ENCODE results near the gene DCDC2C.

The DCDC2C gene

DNA sequence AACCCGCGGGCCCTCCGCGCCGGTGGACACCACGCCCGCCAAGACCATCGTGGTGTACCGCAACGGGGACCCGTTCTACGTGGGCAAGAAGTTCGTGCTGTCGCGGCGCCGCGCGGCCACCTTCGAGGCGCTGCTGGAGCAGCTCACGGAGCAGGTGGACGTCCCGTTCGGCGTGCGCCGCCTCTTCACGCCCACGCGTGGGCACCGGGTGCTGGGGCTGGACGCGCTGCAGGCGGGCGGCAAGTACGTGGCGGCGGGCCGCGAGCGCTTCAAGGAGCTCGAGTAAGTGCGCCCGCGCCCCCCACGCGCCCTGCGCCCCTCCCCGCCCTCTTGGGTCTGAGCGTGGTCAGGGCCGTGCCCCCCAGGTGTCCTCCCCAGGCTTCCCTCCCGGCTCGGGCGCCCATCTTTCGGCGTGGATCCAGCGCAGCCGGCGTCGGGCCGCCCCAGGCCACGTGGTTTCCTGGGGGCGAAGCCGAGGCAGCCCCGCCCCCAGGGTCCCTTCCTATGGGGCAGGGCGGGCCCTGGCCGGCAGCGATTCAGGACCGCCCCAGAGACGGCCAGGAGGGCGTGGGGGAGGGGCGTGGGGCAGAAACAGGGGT is 481 bp downstream of the DCDC2C start:
- Histone ChIP-seq H3K4me1 (ENCODE audit: control insufficient read depth, insufficient read depth, low read length) (no peaks in the 10 kb centered on the region), H3K9ac (ENCODE audit: low read length) (no peak overlapping the region), H3K4me3 (ENCODE audit: low read length) (no peak overlapping the region), H3K27me3 (ENCODE audit: control insufficient read depth, insufficient read depth, low read length) (peaks cover 3% of the 10 kb centered on the region), H3K36me3 (ENCODE audit: control insufficient read depth, insufficient read depth, low read length) (no peaks in the 10 kb centered on the region), H3K27ac (ENCODE audit: low read depth, low read length) (no peak overlapping the region)

GRCh38 chr2:3704692-3705091 is 1.3 kb downstream of the DCDC2C start:
- no peak overlapping the region for H3K27ac ChIP-seq (ENCODE audit: low read depth, low read length)
- no peak overlapping the region for H3K4me3 ChIP-seq (ENCODE audit: low read length)
- no peak overlapping the region for H3K9ac ChIP-seq (ENCODE audit: low read length)
- no peaks in the 10 kb centered on the region for H3K4me1 ChIP-seq (ENCODE audit: control insufficient read depth, insufficient read depth, low read length)
- H3K27me3 ChIP-seq (ENCODE audit: control insufficient read depth, insufficient read depth, low read length): peaks cover 3% of the 10 kb centered on the region
- H3K36me3 ChIP-seq (ENCODE audit: control insufficient read depth, insufficient read depth, low read length): no peaks in the 10 kb centered on the region

DNA sequence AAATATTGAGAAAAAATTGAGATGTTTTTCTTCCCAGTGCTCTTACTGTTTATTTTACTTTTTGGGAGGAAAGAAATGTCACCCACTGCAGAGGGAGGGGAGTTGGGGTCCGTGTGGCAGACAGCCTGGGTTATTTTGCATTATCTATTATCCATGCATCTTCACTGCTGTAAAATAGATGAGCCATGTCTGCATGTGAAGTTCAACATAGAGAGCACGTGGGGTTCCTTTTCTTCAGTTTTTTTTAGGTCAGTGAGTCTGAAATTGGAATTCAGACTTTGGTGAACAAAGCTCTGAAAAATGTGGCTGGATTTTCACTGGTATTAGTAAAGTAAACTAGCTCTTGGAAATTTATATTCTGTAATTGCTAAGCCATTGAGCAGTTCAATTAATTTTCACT is 2.4 kb downstream of the DCDC2C start:
- H3K36me3 ChIP-seq (ENCODE audit: control insufficient read depth, insufficient read depth, low read length): no peaks in the 10 kb centered on the region
- no peak overlapping the region for H3K4me3 ChIP-seq (ENCODE audit: low read length)
- no peak overlapping the region for H3K9ac ChIP-seq (ENCODE audit: low read length)
- H3K27me3 ChIP-seq (ENCODE audit: control insufficient read depth, insufficient read depth, low read length): peaks cover 3% of the 10 kb centered on the region
- H3K4me1 ChIP-seq (ENCODE audit: control insufficient read depth, insufficient read depth, low read length): no peaks in the 10 kb centered on the region
- no peak overlapping the region for H3K27ac ChIP-seq (ENCODE audit: low read depth, low read length)

DNA sequence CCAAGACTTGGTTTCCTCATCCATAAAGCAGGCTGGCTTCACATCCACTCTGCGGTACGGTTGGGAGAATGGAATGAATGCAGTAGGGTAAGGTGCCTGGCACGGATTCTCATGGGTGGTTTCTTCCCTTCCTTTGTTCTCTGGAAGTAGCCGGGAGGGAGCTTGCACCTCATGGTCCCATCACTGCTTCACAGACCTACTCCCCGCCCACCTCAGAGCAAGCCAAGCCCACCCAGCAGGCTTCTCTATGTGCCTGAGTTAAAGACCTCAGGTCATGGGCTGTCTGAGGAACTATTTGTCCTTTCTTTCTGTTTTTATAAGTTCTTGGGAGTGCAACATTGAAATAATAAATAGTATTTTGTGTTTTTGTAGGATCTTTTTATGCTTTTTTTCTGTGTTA is 3.5 kb downstream of the DCDC2C start:
- Histone ChIP-seq H3K9ac (ENCODE audit: low read length) (no peak overlapping the region), H3K36me3 (ENCODE audit: control insufficient read depth, insufficient read depth, low read length) (no peaks in the 10 kb centered on the region), H3K4me3 (ENCODE audit: low read length) (no peak overlapping the region), H3K27me3 (ENCODE audit: control insufficient read depth, insufficient read depth, low read length) (peaks cover 3% of the 10 kb centered on the region), H3K4me1 (ENCODE audit: control insufficient read depth, insufficient read depth, low read length) (no peaks in the 10 kb centered on the region), H3K27ac (ENCODE audit: low read depth, low read length) (no peak overlapping the region)

DNA sequence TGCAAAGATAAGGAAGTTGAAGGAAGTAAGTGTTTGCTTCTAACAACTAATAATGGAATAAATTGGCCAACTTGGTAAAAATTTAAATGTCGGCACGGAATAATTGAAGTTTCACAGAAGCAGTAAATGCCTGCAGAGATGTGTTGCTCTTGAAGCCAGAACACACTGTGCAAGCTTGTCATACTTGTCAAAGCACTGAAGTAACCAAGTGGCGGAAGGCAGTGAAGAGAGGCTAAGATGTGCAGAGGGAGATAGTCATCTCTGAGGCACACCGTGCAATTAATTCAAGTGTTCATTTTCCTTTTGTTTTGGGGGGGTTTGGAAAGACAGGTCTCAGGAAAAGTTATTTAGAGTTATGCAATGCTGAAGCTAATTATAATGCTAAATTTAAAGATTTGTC is 5.2 kb downstream of the DCDC2C start:
- H3K36me3 ChIP-seq (ENCODE audit: control insufficient read depth, insufficient read depth, low read length): no peaks in the 10 kb centered on the region
- H3K27ac ChIP-seq (ENCODE audit: low read depth, low read length): no peak overlapping the region
- H3K27me3 ChIP-seq (ENCODE audit: control insufficient read depth, insufficient read depth, low read length): peaks cover 3% of the 10 kb centered on the region
- H3K4me3 ChIP-seq (ENCODE audit: low read length): no peak overlapping the region
- H3K4me1 ChIP-seq (ENCODE audit: control insufficient read depth, insufficient read depth, low read length): no peaks in the 10 kb centered on the region
- no peak overlapping the region for H3K9ac ChIP-seq (ENCODE audit: low read length)

DNA sequence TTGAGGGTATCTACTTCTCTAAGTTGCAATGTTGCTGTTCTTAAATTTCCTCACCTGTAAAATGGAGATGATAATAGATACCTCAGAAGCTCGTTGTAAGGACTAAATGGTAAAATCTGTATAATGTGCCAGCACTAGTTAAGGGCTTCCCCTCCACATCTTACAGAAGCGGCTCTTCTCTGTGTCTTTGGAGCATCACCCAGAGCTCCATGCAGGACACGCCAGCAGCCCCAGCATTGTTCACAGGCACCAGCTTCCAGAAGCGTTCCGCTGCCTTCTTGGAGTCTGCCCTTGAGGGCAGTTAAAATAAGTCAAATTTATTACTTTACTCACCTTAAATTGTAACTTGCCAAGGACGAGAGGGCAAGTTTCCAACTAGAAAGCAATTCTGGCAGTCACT is 5.8 kb downstream of the DCDC2C start:
- Histone ChIP-seq H3K4me3 (ENCODE audit: low read length) (no peak overlapping the region), H3K36me3 (ENCODE audit: control insufficient read depth, insufficient read depth, low read length) (no peaks in the 10 kb centered on the region), H3K27ac (ENCODE audit: low read depth, low read length) (no peak overlapping the region), H3K4me1 (ENCODE audit: control insufficient read depth, insufficient read depth, low read length) (no peaks in the 10 kb centered on the region), H3K9ac (ENCODE audit: low read length) (no peak overlapping the region), H3K27me3 (ENCODE audit: control insufficient read depth, insufficient read depth, low read length) (peaks cover 3% of the 10 kb centered on the region)

DNA sequence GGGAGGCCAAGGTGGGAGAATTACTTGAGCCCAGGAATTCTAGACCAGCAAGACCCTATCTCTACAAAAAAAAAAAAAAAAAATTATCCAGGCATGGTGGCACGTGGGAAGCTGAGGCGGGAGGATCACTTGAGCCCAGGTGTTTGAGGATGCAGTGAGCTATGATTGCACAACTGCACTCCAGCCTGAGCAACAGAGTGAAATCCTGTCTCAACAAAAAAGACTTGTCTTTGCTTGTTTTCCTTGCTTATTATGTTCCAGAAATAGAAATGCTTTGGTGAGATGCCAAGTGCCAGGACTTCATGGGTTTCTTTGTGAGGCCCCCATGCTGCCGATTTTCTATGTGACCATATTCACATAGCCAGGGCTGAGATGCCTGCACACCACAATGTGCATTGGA is 9.0 kb downstream of the DCDC2C start:
- Histone ChIP-seq H3K9ac (ENCODE audit: low read length) (no peak overlapping the region), H3K4me1 (ENCODE audit: control insufficient read depth, insufficient read depth, low read length) (no peaks in the 10 kb centered on the region), H3K36me3 (ENCODE audit: control insufficient read depth, insufficient read depth, low read length) (no peaks in the 10 kb centered on the region), H3K27me3 (ENCODE audit: control insufficient read depth, insufficient read depth, low read length) (no peaks in the 10 kb centered on the region), H3K4me3 (ENCODE audit: low read length) (no peak overlapping the region), H3K27ac (ENCODE audit: low read depth, low read length) (no peak overlapping the region)

GRCh38 chr2:3712831-3713503 is 9.6 kb downstream of the DCDC2C start:
- Histone ChIP-seq H3K4me1 (ENCODE audit: control insufficient read depth, insufficient read depth, low read length) (no peaks in the 10 kb centered on the region), H3K27ac (ENCODE audit: low read depth, low read length) (no peak overlapping the region), H3K36me3 (ENCODE audit: control insufficient read depth, insufficient read depth, low read length) (no peaks in the 10 kb centered on the region), H3K27me3 (ENCODE audit: control insufficient read depth, insufficient read depth, low read length) (no peaks in the 10 kb centered on the region), H3K9ac (ENCODE audit: low read length) (no peak overlapping the region), H3K4me3 (ENCODE audit: low read length) (no peak overlapping the region)

DNA sequence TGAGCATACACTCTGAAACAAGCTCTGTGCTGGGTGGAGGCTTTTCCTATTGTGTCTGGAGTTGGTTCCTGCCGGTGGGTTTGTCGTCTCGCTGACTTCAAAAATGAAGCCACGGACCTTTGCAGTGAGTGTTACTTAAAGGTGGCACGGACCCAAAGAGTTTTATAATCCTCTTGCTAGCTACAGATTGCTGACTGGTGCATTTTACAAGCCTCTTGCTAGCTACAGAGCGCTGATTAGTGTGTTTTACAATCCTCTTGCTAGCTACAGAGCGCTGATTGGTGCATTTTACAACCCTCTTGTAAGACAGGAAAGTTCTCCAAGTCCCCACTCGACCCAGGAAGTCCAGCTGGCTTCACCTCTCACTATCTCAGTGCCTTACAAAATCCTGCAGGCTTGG is 15.3 kb downstream of the DCDC2C start:
- H3K27me3 ChIP-seq (ENCODE audit: control insufficient read depth, insufficient read depth, low read length): no peaks in the 10 kb centered on the region
- no peak overlapping the region for H3K27ac ChIP-seq (ENCODE audit: low read depth, low read length)
- H3K4me3 ChIP-seq (ENCODE audit: low read length): no peak overlapping the region
- H3K9ac ChIP-seq (ENCODE audit: low read length): no peak overlapping the region
- no peaks in the 10 kb centered on the region for H3K4me1 ChIP-seq (ENCODE audit: control insufficient read depth, insufficient read depth, low read length)
- no peaks in the 10 kb centered on the region for H3K36me3 ChIP-seq (ENCODE audit: control insufficient read depth, insufficient read depth, low read length)

- no peak overlapping the region for H3K27ac ChIP-seq (ENCODE audit: low read depth, low read length)
- no peak overlapping the region for H3K9ac ChIP-seq (ENCODE audit: low read length)
- no peaks in the 10 kb centered on the region for H3K36me3 ChIP-seq (ENCODE audit: control insufficient read depth, insufficient read depth, low read length)
- no peaks in the 10 kb centered on the region for H3K4me1 ChIP-seq (ENCODE audit: control insufficient read depth, insufficient read depth, low read length)
- no peaks in the 10 kb centered on the region for H3K27me3 ChIP-seq (ENCODE audit: control insufficient read depth, insufficient read depth, low read length)
- H3K4me3 ChIP-seq (ENCODE audit: low read length): no peak overlapping the region
These were observed 21.6 kb downstream of the DCDC2C start for GRCh38 chr2:3725002-3725401.

DNA sequence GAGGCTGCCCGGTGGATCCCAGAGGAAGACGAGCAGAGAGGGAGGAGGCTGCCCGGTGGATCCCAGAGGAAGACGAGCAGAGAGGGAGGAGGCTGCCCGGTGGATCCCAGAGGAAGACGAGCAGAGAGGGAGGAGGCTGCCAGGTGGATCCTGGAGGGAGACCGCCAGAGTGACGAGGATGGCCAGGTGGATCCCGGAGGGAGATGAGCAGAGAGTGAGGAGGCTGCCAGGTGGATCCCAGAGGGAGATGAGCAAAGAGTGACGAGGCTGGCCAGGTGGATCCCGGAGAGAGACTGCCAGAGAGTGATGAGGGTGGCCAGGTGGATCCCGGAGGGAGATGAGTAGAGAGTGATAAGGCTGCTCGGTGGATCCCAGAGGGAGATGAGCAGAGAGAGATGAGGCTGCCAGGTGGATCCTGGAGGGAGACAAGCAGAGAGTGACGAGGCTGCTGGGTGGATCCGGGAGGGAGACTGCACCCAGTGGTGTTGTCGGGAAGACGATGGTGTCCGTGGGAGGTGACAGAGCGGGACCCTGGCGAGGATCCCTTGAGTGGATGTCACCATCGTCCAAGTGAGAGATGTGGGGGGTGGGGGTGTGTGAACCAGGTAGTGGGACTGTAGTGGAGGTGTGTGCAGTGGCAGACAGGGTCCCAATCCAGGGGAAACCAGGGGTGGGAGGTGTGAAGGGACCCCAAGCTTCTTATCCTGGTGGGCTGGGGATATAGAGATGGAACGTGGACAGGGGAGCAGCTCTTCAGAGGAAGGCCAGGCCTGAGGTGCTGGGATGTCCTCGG is 22.3 kb downstream of the DCDC2C start:
- Histone ChIP-seq H3K27me3 (ENCODE audit: control insufficient read depth, insufficient read depth, low read length) (no peaks in the 10 kb centered on the region), H3K9ac (ENCODE audit: low read length) (no peak overlapping the region), H3K4me3 (ENCODE audit: low read length) (no peak overlapping the region), H3K4me1 (ENCODE audit: control insufficient read depth, insufficient read depth, low read length) (no peaks in the 10 kb centered on the region), H3K36me3 (ENCODE audit: control insufficient read depth, insufficient read depth, low read length) (no peaks in the 10 kb centered on the region), H3K27ac (ENCODE audit: low read depth, low read length) (no peak overlapping the region)

DNA sequence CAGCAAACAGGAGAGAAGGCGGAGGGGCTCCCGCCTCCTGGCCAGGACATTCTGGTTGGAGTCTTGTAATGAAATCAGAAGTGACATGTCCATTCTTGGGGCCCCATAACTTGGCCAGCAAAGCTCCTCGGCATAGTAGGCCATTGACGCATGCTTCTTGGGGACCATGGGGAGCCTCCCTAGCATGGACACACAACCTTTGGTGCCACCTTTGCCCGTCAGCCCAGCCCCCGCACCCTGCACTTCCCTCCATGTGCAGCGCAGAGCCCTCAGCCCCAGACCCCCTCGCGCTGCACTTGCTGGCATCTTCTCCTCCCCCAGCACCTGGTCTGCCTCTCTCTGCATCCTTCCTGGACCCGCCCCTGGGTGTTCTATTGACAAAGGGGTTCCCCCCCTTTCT is 23.1 kb downstream of the DCDC2C start:
- Histone ChIP-seq H3K9ac (ENCODE audit: low read length) (no peak overlapping the region), H3K27me3 (ENCODE audit: control insufficient read depth, insufficient read depth, low read length) (no peaks in the 10 kb centered on the region), H3K27ac (ENCODE audit: low read depth, low read length) (no peak overlapping the region), H3K4me1 (ENCODE audit: control insufficient read depth, insufficient read depth, low read length) (no peaks in the 10 kb centered on the region), H3K4me3 (ENCODE audit: low read length) (no peak overlapping the region), H3K36me3 (ENCODE audit: control insufficient read depth, insufficient read depth, low read length) (no peaks in the 10 kb centered on the region)

Data from rectal smooth muscle tissue (tissue), 1 donor.